Activated CD8-positive, alpha-beta memory T cell treated with anti-CD3 and anti-CD28 coated beads for 36 hours (primary cell): ENCODE results near the gene DCAF8. TPM values are rescaled to one million over a fixed set of nuclear protein-coding genes. Genes with fewer than 3 reads are reported as not detected.

ENCODE experiments used
- CTCF ChIA-PET: fragments of 350-600 bp; sonication (Branson Sonifier 250); formaldehyde crosslinking; loops from one replicate; lab custom pipeline; 2021; ENCODE audit warnings: antibody characterized with exemption; lab: Charles Lee
- POLR2A ChIA-PET: fragments of 350-600 bp; sonication (Branson Sonifier 250); formaldehyde crosslinking; loops from one replicate; lab custom pipeline; 2021; ENCODE audit warnings: antibody characterized with exemption; lab: Charles Lee
- total RNA-seq, 2 experiments: library from RNA; stranded (reverse); gene quantifications; one replicate each; pipeline ENCODE4 v1.2.3, GENCODE V29; 2021

The DCAF8 gene
- total RNA-seq, 2 experiments from 2014 or later = 96.7 to 99.1 TPM

GRCh38 chr1:160168016-160168415 lies 94.3 kb downstream of the DCAF8 start:
- ChIA-PET CTCF (no interaction called here), POLR2A (no interaction called here)

GRCh38 chr1:160167580-160167979 lies 94.8 kb downstream of the DCAF8 start:
- ChIA-PET CTCF (no interaction called here), POLR2A (no interaction called here)

GRCh38 chr1:160167056-160167455 lies 95.3 kb downstream of the DCAF8 start:
- ChIA-PET CTCF (no interaction called here), POLR2A (no interaction called here)

- ChIA-PET POLR2A (no interaction called here), CTCF (no interaction called here)
These were observed 96.0 kb downstream of the DCAF8 start for GRCh38 chr1:160166166-160166868.

Other genes with a start within 250 kb of the DCAF8 start
- 1 to 10 TPM; 6.2 to 6.5 TPM for gene PIGM, start 230.6 kb downstream of the DCAF8 start, total RNA-seq
- not detected for gene KCNJ10, start 192.4 kb downstream of the DCAF8 start, total RNA-seq
- not detected for gene KCNJ9, start 181.0 kb downstream of the DCAF8 start, total RNA-seq
- 10 to 100 TPM; 43.8 to 45.7 TPM for gene IGSF8, start 163.9 kb downstream of the DCAF8 start, total RNA-seq
- not detected for gene ATP1A2, start 146.8 kb downstream of the DCAF8 start, total RNA-seq
- not detected for gene ATP1A4, start 110.9 kb downstream of the DCAF8 start, total RNA-seq
- not detected for gene CASQ1, start 72.0 kb downstream of the DCAF8 start, total RNA-seq
- 10 to 100 TPM; 78.4 to 81.3 TPM for gene PEA15, start 57.2 kb downstream of the DCAF8 start, total RNA-seq
- 10 to 100 TPM; 57.0 to 58.1 TPM for gene PEX19, start 22.6 kb upstream of the DCAF8 start, total RNA-seq
- 100 to 1,000 TPM; 127 to 130 TPM for gene COPA, start 80.7 kb upstream of the DCAF8 start, total RNA-seq
- 10 to 100 TPM; 58.0 to 58.4 TPM for gene NCSTN, start 80.8 kb upstream of the DCAF8 start, total RNA-seq
- gene NHLH1, start 104.5 kb upstream of the DCAF8 start, total RNA-seq = under 1 TPM; 0.46 to 0.59 TPM
- under 1 TPM; 0.04 to 0.06 TPM for gene VANGL2, start 138.0 kb upstream of the DCAF8 start, total RNA-seq